ENCODE results near the gene FBRSL1. TPM values are rescaled to one million over a fixed set of nuclear protein-coding genes. Genes with fewer than 3 reads are reported as not detected.

Gene FBRSL1
- total and polyA plus RNA-seq, 2 of the 8 experiments (the other 6 are each of a cell fraction or from before 2014, with no cell fraction given) = 18.4 to 109 TPM

DNA sequence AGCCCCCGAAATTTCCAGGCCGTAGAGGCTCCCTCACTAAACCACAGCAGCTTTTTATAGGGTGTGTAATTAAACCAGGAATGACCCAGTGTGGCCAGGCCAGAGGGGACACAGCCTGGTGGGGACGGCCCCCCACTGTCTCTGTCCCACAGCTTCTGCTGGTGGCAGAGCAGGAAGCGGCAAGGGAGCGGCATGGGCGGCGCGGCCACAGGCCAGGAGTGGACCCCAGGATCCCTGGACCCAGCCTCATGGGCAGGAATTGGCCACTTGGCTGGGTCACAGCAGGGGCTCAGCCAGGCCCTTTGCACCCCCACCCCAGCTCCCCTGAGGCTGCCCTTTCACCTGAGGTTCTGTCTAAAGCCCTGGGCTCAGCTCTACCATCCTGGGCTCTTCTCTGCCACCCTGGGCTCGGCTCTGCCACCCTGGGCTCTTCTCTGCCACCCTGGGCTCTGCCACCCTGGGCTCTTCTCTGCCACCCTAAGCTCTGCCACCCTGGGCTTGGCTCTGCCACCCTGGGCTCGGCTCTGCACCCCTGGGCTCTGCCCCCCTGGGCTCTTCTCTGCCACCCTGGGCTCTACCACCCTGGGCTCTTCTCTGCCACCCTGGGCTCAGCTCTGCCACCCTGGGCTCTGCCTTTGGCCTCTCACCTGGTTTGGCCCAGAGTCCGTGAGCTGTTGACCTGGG, 39.3 kb downstream of the FBRSL1 start:
- no peak overlapping the region for H2AFZ ChIP-seq (ENCODE audit: low read length)
- no peak overlapping the region for H3K56ac ChIP-seq (replicated peaks; ENCODE audit: insufficient read length, low read depth, low read length)
- H2BK20ac ChIP-seq (ENCODE audit: low read length) = no peak overlapping the region
- no peak overlapping the region for H3K9ac ChIP-seq (replicated peaks in 1 of 4; ENCODE audit: extremely low read depth in 1 of 4, low read depth in 3 of 4, low read length in 3 of 4)
- H3K4me2 ChIP-seq (ENCODE audit: insufficient read depth in 1 of 2, low read depth in 2 of 2, low read length in 2 of 2) = no peak overlapping the region
- H2AK5ac ChIP-seq (ENCODE audit: low read depth, low read length) = no peak overlapping the region
- H4K8ac ChIP-seq (ENCODE audit: extremely low read depth, insufficient read depth, low read length) = no peak overlapping the region
- H3K4me1 ChIP-seq (replicated peaks in 1 of 4; ENCODE audit: control insufficient read depth in 3 of 4, insufficient read depth in 4 of 4, low read length in 3 of 4) = peaks cover 0 to 15% (median 11%) of the 10 kb centered on the region in 4 experiments; a peak in 6 of 7 replicates
- peaks cover 0 to 7% (median 0%) of the 10 kb centered on the region in 4 experiments; a peak in 1 of 8 replicates for H3K36me3 ChIP-seq (ENCODE audit: control insufficient read depth in 2 of 4, insufficient read depth in 4 of 4, low read length in 3 of 4)
- ChIA-PET CTCF (ENCODE audit: partially characterized antibody) (interaction anchor here (0.8 to 8.6 kb wide), 7 partner anchors 10 to 318 kb away, joined by 3 to 83 read pairs (median 4); no protein-coding TSS in a partner anchor), POLR2A (ENCODE audit: partially characterized antibody) (interaction anchor here (0.8 to 1.8 kb wide), 3 partner anchors 14 to 32 kb away, joined by 3 to 4 read pairs (median 3); no protein-coding TSS in a partner anchor)
- H2BK12ac ChIP-seq (ENCODE audit: low read depth, low read length) = no peak overlapping the region
- H3K18ac ChIP-seq (ENCODE audit: extremely low read depth, low read length) = no peak overlapping the region
- H4K91ac ChIP-seq (replicated peaks; ENCODE audit: insufficient read length, low read length) = no peak overlapping the region
- H3K23me2 ChIP-seq (ENCODE audit: low read depth, low read length) = no peaks in the 10 kb centered on the region
- H4K20me1 ChIP-seq (replicated peaks in 1 of 2; ENCODE audit: control insufficient read depth in 1 of 2, insufficient read depth in 2 of 2, low read length in 2 of 2) = peaks cover 0 to 6% of the 10 kb centered on the region in 2 experiments
- no peak for DNase-seq (ENCODE audit: low read depth in 1 of 2, low spot score in 2 of 2)
- WGBS, 2 experiments (ENCODE audit: extremely low coverage in 1 of 2, insufficient coverage in 1 of 2, insufficient read length in 1 of 2, insufficient replicate concordance in 2 of 2, low coverage in 1 of 2, low lambda C conversion rate in 2 of 2, missing lambda C conversion rate in 1 of 2) = 90% methylated on average over 9 of the region's 11 CpGs; no CpG with 5 or more reads in 1 of the 2 experiments
- H3K4me3 ChIP-seq (ENCODE audit: extremely low read depth in 1 of 4, insufficient read depth in 2 of 4, low read depth in 3 of 4, low read length in 4 of 4) = no peak overlapping the region
- no peak overlapping the region for H4K5ac ChIP-seq (ENCODE audit: insufficient read length, low read depth, low read length)
- peaks cover 32 to 46% of the 10 kb centered on the region in 2 experiments for H3K9me3 ChIP-seq (ENCODE audit: insufficient read depth in 2 of 2, low read depth in 1 of 2, low read length in 1 of 2)
- H2BK5ac ChIP-seq (ENCODE audit: low read depth, low read length) = no peak overlapping the region
- H3K4ac ChIP-seq (replicated peaks; ENCODE audit: insufficient read length, low read depth, low read length) = no peak overlapping the region
- H2BK15ac ChIP-seq (ENCODE audit: low read length) = no peak overlapping the region
- no peak overlapping the region for H3K23ac ChIP-seq (ENCODE audit: insufficient read length)
- no peak overlapping the region for H3K27ac ChIP-seq (ENCODE audit: low read depth, low read length)
- H3K79me1 ChIP-seq (ENCODE audit: low read depth, low read length) = no peaks in the 10 kb centered on the region; the same call in 1 of the 2 replicates
- H3K14ac ChIP-seq (ENCODE audit: insufficient read length) = no peak overlapping the region
- H3K79me2 ChIP-seq (ENCODE audit: control insufficient read depth in 1 of 2, insufficient read depth in 2 of 2, low read length in 2 of 2) = no peaks in the 10 kb centered on the region
- H2BK120ac ChIP-seq (replicated peaks; ENCODE audit: low read depth, low read length) = no peak overlapping the region
- FAIRE-seq = no peak
- peaks cover 0 to 38% (median 25%) of the 10 kb centered on the region in 4 experiments; a peak in 5 of 7 replicates for H3K27me3 ChIP-seq (replicated peaks in 1 of 4; ENCODE audit: control insufficient read depth in 3 of 4, extremely low read depth in 1 of 4, insufficient read depth in 3 of 4, low read length in 3 of 4)
- no peak for TF ChIP-seq SP4 (IDR thresholded peaks at IDR 0.05; ENCODE audit: low read length)
- no peak for TF ChIP-seq KDM1A (IDR thresholded peaks at IDR 0.05; ENCODE audit: borderline replicate concordance, low read length)
- TF ChIP-seq BACH1 (IDR thresholded peaks at IDR 0.05; ENCODE audit: low read length) = no peak
- TF ChIP-seq TAF1 (IDR thresholded peaks at IDR 0.05; ENCODE audit: low read depth, low read length) = no peak
- TF ChIP-seq, protein P1, sequence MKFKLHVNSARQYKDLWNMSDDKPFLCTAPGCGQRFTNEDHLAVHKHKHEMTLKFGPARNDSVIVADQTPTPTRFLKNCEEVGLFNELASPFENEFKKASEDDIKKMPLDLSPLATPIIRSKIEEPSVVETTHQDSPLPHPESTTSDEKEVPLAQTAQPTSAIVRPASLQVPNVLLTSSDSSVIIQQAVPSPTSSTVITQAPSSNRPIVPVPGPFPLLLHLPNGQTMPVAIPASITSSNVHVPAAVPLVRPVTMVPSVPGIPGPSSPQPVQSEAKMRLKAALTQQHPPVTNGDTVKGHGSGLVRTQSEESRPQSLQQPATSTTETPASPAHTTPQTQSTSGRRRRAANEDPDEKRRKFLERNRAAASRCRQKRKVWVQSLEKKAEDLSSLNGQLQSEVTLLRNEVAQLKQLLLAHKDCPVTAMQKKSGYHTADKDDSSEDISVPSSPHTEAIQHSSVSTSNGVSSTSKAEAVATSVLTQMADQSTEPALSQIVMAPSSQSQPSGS (IDR thresholded peaks at IDR 0.05; ENCODE audit: low read length) = no peak
